Cardiac muscle cell (in vitro differentiated cells and primary cell): Measurements from ENCODE around the gene CEP112. TPM values are rescaled to one million over a fixed set of nuclear protein-coding genes. Genes with fewer than 3 reads are reported as not detected.

Experiments used
- DNase-seq, 2 donors: peaks; one replicate each; pipeline versions ENCODE4 v3.0.0 to v3.0.0-alpha.2; 2010 to 2017; ENCODE audit warnings: low read depth in 1 of 2, low spot score in 1 of 2
- H3K27ac ChIP-seq: fragments of 200-600 bp; sonication (generic); 2 replicates; pipeline ENCODE4 v1.5.1; 2016
- H3K27me3 ChIP-seq: fragments of 200-600 bp; sonication (generic); 2 replicates; pipeline ENCODE4 v1.6.0; 2016; ENCODE audit warnings: control low read depth
- H3K36me3 ChIP-seq: fragments of 200-600 bp; sonication (generic); 2 replicates; pipeline ENCODE4 v1.5.1; 2016; ENCODE audit warnings: control low read depth
- H3K4me1 ChIP-seq: fragments of 200-600 bp; sonication (generic); 2 replicates; pipeline ENCODE4 v1.8.1; 2017; ENCODE audit warnings: low read depth, mild to moderate bottlenecking, mixed run types
- H3K4me3 ChIP-seq: fragments of 200-600 bp; sonication (generic); 2 replicates; pipeline ENCODE4 v1.5.1; 2016; ENCODE audit warnings: mild to moderate bottlenecking
- H3K9me3 ChIP-seq: fragments of 200-600 bp; sonication (generic); 2 replicates; pipeline ENCODE4 v1.5.1; 2017; ENCODE audit warnings: low read depth, mild to moderate bottlenecking, control low read depth
- polyA plus RNA-seq: library from polyadenylated mRNA; unstranded; fragments of >200 nt; fragmentation: Nextera tagmentation; extraction: Ambion mirVana; gene quantifications from 2 replicates; pipeline ENCODE4 v1.2.1, GENCODE V29; 2016
- total RNA-seq: library from RNA; depleted of rRNA; stranded (reverse); fragments of >200 nt; gene quantifications from 2 replicates; pipeline ENCODE4 v1.2.3, GENCODE V29; 2016
- TF ChIP-seq, protein P1 (sequence below): IDR thresholded peaks from 2 replicates; pipeline ENCODE4 v1.5.1; 2012; ENCODE audit warnings: low read depth, mild to moderate bottlenecking, low read length

Gene CEP112
- total and polyA plus RNA-seq, 2 experiments from 2014 or later: 7.7 to 10.9 TPM

- no peaks in the 10 kb centered on the region for H3K27me3 ChIP-seq
- H3K9me3 ChIP-seq: no peaks in the 10 kb centered on the region
- H3K27ac ChIP-seq: no peak overlapping the region
- no peak overlapping the region for H3K4me3 ChIP-seq
- no peak for DNase-seq
- no peaks in the 10 kb centered on the region for H3K36me3 ChIP-seq
- H3K4me1 ChIP-seq: no peaks in the 10 kb centered on the region
- TF ChIP-seq, protein P1, sequence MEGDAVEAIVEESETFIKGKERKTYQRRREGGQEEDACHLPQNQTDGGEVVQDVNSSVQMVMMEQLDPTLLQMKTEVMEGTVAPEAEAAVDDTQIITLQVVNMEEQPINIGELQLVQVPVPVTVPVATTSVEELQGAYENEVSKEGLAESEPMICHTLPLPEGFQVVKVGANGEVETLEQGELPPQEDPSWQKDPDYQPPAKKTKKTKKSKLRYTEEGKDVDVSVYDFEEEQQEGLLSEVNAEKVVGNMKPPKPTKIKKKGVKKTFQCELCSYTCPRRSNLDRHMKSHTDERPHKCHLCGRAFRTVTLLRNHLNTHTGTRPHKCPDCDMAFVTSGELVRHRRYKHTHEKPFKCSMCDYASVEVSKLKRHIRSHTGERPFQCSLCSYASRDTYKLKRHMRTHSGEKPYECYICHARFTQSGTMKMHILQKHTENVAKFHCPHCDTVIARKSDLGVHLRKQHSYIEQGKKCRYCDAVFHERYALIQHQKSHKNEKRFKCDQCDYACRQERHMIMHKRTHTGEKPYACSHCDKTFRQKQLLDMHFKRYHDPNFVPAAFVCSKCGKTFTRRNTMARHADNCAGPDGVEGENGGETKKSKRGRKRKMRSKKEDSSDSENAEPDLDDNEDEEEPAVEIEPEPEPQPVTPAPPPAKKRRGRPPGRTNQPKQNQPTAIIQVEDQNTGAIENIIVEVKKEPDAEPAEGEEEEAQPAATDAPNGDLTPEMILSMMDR: no peak
Observed at GRCh38 chr17:65998675-65999074, 193.3 kb downstream of the CEP112 start.

GRCh38 chr17:65994679-65995078, 197.3 kb downstream of the CEP112 start:
- TF ChIP-seq, protein P1: no peak
- H3K27me3 ChIP-seq: no peaks in the 10 kb centered on the region
- no peak for DNase-seq
- no peaks in the 10 kb centered on the region for H3K4me1 ChIP-seq
- no peak overlapping the region for H3K4me3 ChIP-seq
- no peak overlapping the region for H3K27ac ChIP-seq
- H3K36me3 ChIP-seq: no peaks in the 10 kb centered on the region
- H3K9me3 ChIP-seq: no peaks in the 10 kb centered on the region

DNA sequence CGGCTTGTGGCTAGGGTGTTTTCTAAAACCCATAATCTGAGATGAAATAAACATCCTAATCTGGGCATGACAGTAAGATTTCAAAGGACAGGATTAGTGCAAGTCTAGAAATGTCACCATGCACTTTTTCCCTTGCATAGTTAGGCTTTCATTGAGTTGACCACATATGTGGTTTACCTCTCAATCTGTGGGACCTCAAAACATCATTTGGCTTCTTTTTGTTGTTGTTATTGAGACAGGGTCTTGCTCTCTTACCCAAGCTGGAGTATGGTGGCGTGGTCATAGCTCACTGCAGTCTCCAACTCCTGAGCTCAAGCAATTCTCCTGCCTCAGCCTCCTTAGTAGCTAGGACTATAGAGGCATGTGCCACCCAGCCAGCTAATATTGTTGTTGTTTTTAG, 197.8 kb downstream of the CEP112 start:
- Histone ChIP-seq H3K4me3 (no peak overlapping the region), H3K27me3 (no peaks in the 10 kb centered on the region), H3K27ac (no peak overlapping the region), H3K4me1 (no peaks in the 10 kb centered on the region), H3K36me3 (no peaks in the 10 kb centered on the region), H3K9me3 (no peaks in the 10 kb centered on the region)
- TF ChIP-seq, protein P1: no peak
- no peak for DNase-seq

DNA sequence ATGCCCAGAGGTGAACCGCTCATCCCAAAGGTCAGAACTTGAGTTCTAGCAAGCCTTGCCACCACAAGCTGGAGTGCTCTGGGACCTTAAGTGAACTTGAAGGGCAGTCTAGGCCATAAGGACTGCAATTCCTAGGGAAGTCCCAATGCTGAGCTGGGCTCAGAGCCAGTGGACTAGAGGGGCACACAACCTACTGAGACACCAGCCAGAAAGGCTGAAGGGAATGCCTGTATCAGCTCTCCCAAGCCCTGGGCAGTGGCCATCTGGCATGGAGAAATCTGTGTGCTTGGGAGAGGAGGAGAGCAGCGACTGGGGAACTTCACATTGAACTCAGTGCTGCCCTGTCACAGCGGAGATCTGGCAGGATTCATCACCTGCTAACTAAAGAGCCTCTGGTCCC, 201.3 kb downstream of the CEP112 start:
- no peaks in the 10 kb centered on the region for H3K36me3 ChIP-seq
- no peaks in the 10 kb centered on the region for H3K27me3 ChIP-seq
- DNase-seq: no peak
- H3K4me1 ChIP-seq: no peaks in the 10 kb centered on the region
- no peak overlapping the region for H3K27ac ChIP-seq
- TF ChIP-seq, protein P1: no peak
- no peaks in the 10 kb centered on the region for H3K9me3 ChIP-seq
- no peak overlapping the region for H3K4me3 ChIP-seq

DNA sequence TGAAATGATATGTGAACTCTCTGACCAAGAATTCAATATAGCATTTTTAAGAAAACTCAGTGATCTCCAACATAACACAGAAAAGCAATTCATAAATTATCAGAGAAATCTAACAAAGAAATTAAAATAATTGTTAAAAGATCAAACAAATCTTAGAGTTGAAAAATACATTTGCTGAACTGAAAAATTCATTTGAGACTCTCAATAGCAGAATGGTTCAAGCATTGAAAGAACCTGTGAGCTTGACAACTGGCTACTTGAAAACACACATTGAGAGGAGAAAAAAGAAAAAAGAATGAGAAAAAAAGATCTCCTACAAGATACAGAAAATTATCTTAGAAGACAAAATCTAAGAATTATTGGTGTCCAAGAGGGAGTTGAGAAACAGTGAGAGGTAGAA, 203.5 kb downstream of the CEP112 start:
- no peaks in the 10 kb centered on the region for H3K9me3 ChIP-seq
- no peaks in the 10 kb centered on the region for H3K4me1 ChIP-seq
- no peak overlapping the region for H3K4me3 ChIP-seq
- no peaks in the 10 kb centered on the region for H3K36me3 ChIP-seq
- TF ChIP-seq, protein P1: no peak
- H3K27me3 ChIP-seq: no peaks in the 10 kb centered on the region
- no peak overlapping the region for H3K27ac ChIP-seq
- no peak for DNase-seq

- DNase-seq: peak; percentile 11 to 49
- Histone ChIP-seq H3K4me1 (no peaks in the 10 kb centered on the region), H3K9me3 (no peaks in the 10 kb centered on the region), H3K4me3 (no peak overlapping the region), H3K27me3 (no peaks in the 10 kb centered on the region), H3K27ac (no peak overlapping the region), H3K36me3 (no peaks in the 10 kb centered on the region)
- TF ChIP-seq, protein P1: peak; percentile 45
Observed at GRCh38 chr17:65987988-65988387, 203.9 kb downstream of the CEP112 start.
